ENCODE measurements around the gene TSPAN9.

The TSPAN9 gene

GRCh38 chr12:3195337-3195736 is 118.2 kb downstream of the TSPAN9 start:
- DNase-seq = no peak

GRCh38 chr12:3195859-3196483 is 118.8 kb downstream of the TSPAN9 start:
- DNase-seq = no peak

GRCh38 chr12:3196488-3196887 is 119.3 kb downstream of the TSPAN9 start:
- DNase-seq = no peak

GRCh38 chr12:3197131-3197818 is 120.1 kb downstream of the TSPAN9 start:
- DNase-seq = no peak

GRCh38 chr12:3199551-3200031 is 122.4 kb downstream of the TSPAN9 start:
- DNase-seq = no peak

GRCh38 chr12:3200032-3200617 is 122.9 kb downstream of the TSPAN9 start:
- no peak for DNase-seq

- DNase-seq = no peak
Measured at GRCh38 chr12:3200814-3201233, 123.6 kb downstream of the TSPAN9 start.

- DNase-seq = no peak
Measured at GRCh38 chr12:3201339-3202051, 124.3 kb downstream of the TSPAN9 start.

- no peak for DNase-seq
Measured at GRCh38 chr12:3202096-3202495, 124.9 kb downstream of the TSPAN9 start.

- DNase-seq = no peak
Measured at GRCh38 chr12:3202734-3203446, 125.7 kb downstream of the TSPAN9 start.

- no peak for DNase-seq
Measured at GRCh38 chr12:3203713-3204112, 126.5 kb downstream of the TSPAN9 start.

- DNase-seq = peak; percentile 8
Measured at GRCh38 chr12:3204143-3204542, 127.0 kb downstream of the TSPAN9 start.

GRCh38 chr12:3204730-3205531 is 127.8 kb downstream of the TSPAN9 start:
- no peak for DNase-seq

- DNase-seq = no peak
Measured at GRCh38 chr12:3205742-3206519, 128.8 kb downstream of the TSPAN9 start.

- no peak for DNase-seq
Measured at GRCh38 chr12:3206536-3207072, 129.4 kb downstream of the TSPAN9 start.

GRCh38 chr12:3207175-3207574 is 130.0 kb downstream of the TSPAN9 start:
- no peak for DNase-seq

GRCh38 chr12:3207858-3208257 is 130.7 kb downstream of the TSPAN9 start:
- no peak for DNase-seq

GRCh38 chr12:3213188-3213587 is 136.0 kb downstream of the TSPAN9 start:
- DNase-seq = no peak

- DNase-seq = no peak
Measured at GRCh38 chr12:3213768-3214167, 136.6 kb downstream of the TSPAN9 start.

GRCh38 chr12:3214526-3215365 is 137.6 kb downstream of the TSPAN9 start:
- peak; percentile 30 for DNase-seq
